PFSK-1 (cell line): ENCODE results near the gene RAB11FIP3.

ENCODE experiments used
- POLR2AphosphoS5 ChIP-seq: IDR thresholded peaks from 2 replicates; pipeline ENCODE4 v1.6.1; 2012; ENCODE audit warnings: low read depth, mild to moderate bottlenecking, control low read depth, low read length, moderate library complexity
- SIN3A ChIP-seq: IDR thresholded peaks from 2 replicates; pipeline ENCODE4 v1.6.1; 2012; ENCODE audit warnings: mild to moderate bottlenecking, low read length, moderate library complexity, borderline replicate concordance; ENCODE audit not compliant: insufficient read depth
- TF ChIP-seq, protein P1 (sequence below), 2 experiments: IDR thresholded peaks; 2 replicates each; pipeline versions ENCODE4 v1.6.1 to v1.8.0; 2011 to 2012; ENCODE audit warnings: low read depth in 2 of 2, low read length in 2 of 2, control low read depth in 1 of 2, inconsistent platforms in 1 of 2, mild to moderate bottlenecking in 1 of 2, moderate library complexity in 1 of 2; ENCODE audit not compliant: insufficient read depth in 1 of 2

DNA sequence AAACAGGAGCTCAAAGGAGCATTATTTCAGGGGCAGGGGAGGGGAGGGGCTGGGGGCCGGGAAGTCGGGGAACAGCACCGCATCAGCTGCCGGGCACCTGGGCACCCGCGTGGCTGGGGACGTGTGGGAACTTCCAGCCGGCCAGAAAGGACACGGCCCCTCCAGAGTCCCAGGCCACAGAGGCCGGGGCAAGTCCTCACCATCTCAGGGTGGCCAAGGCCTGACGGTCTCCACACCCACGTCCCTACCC is 44.8 kb upstream of the RAB11FIP3 start:
- no peak for TF ChIP-seq POLR2AphosphoS5
- TF ChIP-seq, protein P1, sequence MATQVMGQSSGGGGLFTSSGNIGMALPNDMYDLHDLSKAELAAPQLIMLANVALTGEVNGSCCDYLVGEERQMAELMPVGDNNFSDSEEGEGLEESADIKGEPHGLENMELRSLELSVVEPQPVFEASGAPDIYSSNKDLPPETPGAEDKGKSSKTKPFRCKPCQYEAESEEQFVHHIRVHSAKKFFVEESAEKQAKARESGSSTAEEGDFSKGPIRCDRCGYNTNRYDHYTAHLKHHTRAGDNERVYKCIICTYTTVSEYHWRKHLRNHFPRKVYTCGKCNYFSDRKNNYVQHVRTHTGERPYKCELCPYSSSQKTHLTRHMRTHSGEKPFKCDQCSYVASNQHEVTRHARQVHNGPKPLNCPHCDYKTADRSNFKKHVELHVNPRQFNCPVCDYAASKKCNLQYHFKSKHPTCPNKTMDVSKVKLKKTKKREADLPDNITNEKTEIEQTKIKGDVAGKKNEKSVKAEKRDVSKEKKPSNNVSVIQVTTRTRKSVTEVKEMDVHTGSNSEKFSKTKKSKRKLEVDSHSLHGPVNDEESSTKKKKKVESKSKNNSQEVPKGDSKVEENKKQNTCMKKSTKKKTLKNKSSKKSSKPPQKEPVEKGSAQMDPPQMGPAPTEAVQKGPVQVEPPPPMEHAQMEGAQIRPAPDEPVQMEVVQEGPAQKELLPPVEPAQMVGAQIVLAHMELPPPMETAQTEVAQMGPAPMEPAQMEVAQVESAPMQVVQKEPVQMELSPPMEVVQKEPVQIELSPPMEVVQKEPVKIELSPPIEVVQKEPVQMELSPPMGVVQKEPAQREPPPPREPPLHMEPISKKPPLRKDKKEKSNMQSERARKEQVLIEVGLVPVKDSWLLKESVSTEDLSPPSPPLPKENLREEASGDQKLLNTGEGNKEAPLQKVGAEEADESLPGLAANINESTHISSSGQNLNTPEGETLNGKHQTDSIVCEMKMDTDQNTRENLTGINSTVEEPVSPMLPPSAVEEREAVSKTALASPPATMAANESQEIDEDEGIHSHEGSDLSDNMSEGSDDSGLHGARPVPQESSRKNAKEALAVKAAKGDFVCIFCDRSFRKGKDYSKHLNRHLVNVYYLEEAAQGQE (IDR thresholded peaks at IDR 0.05; ENCODE audit: insufficient read depth in 1 of 2, low read depth in 2 of 2, low read length in 2 of 2) = no peak
- TF ChIP-seq SIN3A = no peak
